Left renal pelvis (tissue), 4 donors: ENCODE measurements around the gene CERK. TPM values are rescaled to one million over a fixed set of nuclear protein-coding genes. Genes with fewer than 3 reads are reported as not detected.

ENCODE experiments used
- DNase-seq, 4 donors: peaks; one replicate each; pipeline ENCODE4 v3.0.0-alpha.2; 2013; ENCODE audit warnings: low read depth in 4 of 4, low spot score in 3 of 4
- polyA plus RNA-seq, 4 donors: library from polyadenylated mRNA; unstranded; fragments of 120-200 nt; gene quantifications; one replicate each; pipeline ENCODE4 v1.2.1, GENCODE V29; 2013; ENCODE audit not compliant: insufficient read length in 4 of 4

CERK gene
- polyA plus RNA-seq, 4 donors, result 48.8 to 56.6 (median 50.2) TPM

DNA sequence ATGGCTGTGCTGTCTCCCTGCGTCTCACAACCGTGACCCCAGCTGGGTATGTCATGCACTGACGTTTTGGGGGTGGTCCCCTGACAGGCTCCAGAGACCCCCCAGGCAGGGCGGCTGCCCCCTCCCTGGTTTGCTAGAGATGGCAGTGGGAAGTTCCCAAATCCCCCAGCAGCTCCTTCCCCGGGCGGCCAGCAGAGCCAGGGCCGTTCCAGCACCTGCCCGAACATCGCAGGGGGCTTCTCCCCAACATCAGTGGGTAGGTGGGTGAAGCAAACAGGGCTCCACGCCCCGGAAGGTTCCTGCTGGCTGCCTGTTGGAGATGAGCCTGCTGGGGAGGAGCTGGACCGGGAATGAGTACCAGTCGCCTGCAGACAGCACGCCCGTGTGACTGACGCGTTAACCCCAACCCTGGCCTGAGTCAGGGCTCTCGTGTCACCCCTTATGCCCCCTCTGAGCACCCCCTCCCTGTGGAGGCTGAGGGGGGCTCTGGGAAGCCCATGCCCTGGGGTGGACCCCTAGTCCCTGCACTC is 72.2 kb downstream of the CERK start:
- no peak for DNase-seq

DNA sequence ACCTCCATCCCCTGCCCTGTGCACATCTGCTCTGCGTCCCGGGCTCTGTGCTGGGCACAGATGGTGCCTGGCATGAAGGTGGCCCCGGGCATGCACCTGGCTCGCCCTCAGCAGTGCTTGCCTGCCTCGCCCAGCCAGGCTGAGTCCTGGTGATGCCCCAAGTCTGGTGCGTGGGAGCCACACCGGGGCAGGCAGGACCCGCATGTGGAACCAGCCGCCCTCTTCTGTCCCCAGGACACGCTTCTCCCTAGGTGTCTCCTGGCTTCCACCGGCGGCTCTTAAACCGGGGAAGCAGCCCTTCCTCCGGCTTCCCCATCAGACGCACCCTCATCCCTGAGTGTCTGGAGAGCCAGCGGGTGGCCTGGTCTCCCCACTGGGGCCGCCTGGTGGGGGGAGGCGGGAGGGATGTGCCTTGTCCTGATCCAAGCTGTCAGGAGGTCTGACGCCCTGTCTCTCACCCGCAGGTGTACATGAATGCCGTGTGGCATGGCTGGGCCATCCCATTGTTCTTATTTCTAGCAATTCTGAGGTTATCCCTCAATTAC is 72.8 kb downstream of the CERK start:
- no peak for DNase-seq

DNA sequence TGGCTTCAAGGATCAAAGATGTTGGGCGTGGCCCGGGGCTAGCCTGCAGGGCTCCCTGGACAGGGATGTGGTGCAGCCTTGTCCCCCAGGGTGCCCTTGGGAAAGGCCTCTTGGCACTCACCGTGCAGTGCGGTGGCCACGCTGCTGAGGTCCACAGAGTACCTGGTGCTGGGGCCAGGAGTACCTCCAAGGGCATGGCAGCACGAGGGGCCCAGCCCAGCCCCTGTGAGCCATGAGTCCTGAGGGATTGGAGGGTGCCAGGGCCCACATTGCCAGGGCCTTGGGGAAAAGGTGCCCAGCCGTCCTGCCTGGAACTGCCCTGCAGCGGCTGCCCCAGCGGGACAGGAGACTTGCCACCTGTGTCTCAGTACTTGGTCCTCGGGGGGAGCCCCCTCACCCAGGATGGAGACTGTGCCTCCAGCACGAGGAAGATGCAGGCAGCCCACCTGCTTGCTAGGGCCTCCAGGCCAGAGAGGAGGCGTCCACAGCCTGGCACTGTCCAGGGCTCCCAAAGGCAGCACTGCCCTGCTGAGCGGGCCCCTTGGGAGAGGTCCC is 73.7 kb downstream of the CERK start:
- DNase-seq, result no peak

DNA sequence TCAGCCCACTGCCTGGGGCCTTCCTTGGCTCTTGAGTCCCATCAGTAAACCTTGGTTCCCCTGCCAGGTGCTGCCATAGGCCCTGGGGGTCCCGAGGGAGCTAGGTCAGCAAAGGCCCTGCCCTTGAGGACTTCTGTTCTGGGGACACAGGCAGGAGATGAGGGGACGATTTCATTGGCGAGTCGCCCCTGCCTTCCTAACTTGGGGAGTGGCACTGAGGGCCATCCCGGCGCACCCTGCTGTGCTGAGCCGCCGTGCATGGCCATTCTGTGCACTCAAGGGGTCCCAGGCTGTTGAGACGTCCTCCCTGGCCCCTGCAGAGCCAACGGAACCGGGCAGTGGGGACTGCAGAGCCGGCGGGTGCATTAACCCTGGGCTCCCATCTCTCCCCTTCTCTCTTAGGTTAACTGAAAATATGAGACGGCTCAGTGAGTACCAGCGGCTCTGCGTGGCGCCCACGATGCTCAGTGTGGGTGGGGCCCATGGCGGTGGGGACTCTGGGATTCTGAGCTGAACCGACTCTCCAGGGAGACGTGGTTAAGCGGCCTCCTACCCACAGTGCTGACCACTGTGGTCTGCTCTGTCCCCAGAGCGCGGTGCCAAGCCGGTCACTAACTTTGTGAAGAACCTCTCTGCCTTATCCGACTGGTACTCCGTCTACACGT is 74.5 kb downstream of the CERK start:
- no peak for DNase-seq

DNA sequence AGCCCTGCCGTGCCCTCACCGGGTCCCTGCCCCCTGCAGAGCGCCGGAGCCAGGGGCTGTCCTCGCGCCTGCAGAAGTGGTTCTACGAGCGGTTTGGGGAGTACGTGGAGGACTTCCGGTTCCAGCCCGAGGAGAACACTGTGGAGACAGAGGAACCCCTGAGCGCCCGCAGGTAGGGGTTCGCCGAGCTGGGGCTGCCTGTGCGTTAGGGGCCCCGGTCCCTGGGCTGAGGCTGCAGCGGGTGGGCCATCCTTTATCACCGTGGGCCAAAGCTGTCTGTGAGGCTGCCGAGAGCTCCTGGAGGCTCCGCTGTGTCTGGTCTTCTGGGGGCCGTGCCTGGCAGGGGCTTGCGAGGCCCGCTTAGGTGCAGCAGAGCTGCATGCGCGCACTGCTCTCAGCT is 75.1 kb downstream of the CERK start:
- no peak for DNase-seq

DNA sequence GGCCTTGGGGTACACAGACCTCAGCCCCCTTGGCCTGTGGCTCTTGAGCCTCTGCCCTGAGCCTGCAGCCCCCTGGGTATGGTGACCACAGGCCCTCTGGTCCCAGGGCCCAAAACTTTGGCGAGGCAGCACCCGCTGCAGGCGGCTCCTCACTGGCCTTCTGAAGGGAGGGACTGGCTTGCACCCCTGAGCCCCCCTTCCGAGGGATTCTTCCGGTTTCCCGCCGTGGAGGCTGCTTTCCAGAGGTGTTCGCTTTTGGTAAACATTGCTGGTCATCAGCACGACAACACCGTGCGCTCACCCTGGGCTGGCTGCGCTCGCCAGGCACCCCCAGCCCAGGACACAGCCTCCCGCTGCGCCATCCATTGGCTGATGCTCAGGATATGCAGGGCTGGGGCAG is 75.8 kb downstream of the CERK start:
- DNase-seq, result no peak

DNA sequence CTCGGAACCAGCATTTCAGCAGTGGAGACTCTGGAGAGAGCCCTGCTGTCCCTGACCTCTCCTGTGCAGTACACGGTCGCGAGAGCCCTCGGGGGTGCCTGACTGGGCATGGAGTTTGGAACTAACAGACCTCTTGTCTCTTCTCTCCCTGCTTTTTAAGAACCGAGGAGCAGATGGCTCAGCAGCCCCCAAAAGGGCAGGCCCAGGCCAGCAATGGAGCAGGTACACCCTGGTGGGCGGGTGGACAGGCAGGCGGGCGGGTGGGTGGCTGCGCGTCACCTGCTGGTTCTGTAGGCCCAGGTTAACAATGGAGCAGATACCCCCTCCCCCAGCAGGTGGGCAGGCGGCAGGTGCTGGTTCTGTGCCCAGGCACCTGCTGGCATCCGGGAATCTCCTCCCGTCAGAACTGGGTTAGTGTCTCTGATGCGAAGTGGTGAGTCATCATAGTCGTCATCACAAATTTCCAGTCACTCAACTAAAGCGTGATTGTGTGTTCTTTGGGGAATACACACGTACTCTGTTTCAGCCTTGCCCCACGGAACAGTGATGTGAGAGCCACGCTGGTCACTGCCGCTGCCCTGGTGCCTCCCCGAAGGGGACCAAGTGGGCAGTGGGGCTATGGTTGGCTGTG is 76.7 kb downstream of the CERK start:
- DNase-seq, result no peak

DNA sequence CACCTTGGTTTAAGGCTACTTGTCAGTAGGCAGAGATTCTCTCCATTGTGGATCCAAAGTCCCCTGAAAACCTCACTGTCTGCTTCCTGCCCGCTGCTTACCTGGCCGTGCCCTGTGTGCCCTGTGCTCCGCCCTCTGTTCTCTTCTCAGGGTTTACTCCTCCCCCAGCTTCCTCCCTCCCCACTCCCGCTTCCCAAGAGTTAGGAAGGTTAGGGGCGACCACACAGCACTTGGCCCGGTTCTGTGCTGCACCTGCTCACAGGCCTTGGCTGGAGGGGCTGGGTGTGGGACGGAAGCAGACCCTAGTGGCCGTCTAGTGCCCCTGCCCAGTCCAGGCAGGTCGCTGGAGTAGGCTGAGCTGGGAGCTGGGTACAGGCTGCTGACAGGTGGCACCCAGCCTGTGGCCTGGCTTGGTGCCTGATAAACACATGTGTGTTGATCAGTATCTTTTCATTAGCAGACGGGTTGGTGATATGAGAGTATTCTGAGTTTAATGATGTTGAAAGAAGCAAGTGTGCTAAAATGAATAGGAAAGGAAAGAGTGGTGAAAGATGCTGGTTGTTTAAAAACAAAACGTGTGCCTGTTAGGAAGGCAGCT is 77.3 kb downstream of the CERK start:
- DNase-seq, result no peak

DNA sequence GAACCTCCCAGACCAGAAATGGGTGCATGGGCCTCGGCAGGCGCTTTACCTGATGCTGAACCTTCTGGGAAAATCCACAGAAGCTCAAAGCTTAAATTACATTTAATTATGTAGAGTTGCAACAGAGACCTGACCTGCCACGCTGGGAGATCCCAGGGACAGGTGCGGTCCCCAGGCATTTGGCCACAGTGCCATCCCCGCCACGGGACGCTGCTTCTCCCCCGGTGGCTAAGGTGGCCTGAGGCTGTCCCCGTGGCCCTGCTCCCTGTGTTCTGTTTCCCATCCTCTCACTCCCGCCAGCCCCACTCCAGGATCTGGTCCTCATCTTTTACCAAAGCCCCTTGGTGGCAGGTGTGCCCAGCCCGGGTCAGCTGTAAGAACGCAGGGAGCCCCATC is 78.3 kb downstream of the CERK start:
- no peak for DNase-seq

DNA sequence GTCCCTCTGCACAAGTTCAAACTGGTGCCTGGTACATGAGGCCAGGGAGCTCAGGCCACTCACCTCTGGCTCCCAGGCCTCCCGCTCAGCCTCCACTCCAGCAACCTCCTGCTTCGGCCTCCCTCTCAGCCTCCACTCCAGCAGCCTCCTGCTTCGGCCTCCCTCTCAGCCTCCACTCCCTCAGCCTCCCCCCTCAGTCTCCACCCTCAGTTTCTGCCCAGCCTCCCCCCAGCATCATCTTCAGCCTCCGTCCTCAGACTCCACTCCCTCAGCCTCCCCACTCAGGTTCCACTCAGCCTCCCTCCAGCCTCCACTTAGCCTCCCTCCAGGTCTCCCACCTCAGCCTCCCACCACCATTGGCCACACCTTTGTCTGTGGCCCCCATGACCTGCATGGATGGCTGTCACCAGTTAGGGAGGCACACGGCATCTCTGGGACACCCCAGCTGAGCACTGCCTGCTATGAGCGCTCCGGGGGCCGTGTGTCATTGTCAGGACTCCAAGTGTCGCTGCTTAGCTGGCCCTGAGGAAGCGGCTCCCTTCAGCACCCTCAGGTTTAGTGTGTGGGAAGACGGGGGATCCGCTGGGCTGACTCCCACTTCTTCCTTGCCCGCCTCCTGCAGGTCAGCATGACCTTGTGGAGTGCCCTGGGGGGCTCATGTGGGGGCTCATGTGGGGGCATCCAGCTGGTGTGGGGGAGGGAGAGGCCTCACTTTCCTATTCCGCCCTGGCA is 78.8 kb downstream of the CERK start:
- DNase-seq, result no peak

DNA sequence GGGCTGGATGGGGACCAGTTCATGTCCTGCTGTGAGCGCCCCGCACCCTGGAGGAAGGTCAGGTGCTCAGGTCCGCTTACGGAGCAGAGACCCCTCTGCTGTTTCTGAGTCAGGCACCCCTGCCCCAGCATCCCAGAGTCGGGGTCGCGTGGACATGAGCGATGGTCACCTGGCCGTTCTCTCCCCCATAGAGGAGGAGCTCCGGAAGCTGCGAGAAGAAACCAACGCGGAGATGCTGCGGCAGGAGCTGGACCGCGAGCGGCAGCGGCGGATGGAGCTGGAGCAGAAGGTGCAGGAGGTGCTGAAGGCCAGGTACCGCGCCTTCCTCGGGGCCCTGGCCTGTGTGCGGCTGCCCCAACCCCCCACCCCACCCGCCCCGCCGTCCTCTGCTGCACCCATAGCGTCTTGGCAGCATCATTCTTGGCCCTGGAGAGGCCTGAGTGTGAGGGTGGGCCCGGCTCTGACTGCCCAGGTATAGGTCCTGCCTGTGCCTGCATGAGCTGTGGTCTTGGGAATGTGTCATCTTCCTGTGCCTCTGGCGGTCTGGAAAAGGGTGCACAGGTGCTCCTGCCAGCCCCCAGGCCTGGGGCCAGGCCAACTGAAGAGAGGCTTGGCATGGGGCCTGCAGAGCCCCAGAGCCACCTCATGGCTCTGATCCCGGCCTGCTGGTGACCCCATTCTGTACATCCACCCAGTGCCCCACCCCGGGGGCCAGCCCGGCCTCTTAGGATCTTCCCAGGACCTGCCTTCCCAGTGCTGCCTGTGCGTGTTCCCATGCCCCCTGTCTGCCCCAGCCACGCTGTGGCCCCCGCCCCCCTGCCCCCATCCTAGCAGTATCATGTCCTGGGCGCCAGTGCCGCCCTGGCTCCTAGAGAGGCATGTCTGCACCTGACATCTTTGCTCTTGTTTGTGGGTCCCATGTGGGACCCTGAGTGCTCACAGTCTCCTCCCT is 79.8 kb downstream of the CERK start:
- DNase-seq, result no peak

DNA sequence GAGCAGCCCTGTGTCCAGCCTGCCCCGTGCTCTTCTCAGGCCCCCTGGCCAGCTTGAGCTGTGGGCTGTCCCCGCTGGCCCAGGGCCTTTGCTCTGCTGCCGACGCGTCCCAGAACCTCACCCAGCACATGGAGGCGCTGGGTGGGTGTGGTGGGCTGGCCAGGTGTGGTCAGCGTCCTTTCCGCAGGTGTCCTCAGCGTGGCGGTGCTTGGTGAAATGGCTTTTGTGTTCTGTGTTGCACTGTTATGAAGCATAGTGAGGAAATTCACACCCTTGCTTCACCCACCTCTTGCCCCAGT is 80.4 kb downstream of the CERK start:
- DNase-seq, result no peak

DNA sequence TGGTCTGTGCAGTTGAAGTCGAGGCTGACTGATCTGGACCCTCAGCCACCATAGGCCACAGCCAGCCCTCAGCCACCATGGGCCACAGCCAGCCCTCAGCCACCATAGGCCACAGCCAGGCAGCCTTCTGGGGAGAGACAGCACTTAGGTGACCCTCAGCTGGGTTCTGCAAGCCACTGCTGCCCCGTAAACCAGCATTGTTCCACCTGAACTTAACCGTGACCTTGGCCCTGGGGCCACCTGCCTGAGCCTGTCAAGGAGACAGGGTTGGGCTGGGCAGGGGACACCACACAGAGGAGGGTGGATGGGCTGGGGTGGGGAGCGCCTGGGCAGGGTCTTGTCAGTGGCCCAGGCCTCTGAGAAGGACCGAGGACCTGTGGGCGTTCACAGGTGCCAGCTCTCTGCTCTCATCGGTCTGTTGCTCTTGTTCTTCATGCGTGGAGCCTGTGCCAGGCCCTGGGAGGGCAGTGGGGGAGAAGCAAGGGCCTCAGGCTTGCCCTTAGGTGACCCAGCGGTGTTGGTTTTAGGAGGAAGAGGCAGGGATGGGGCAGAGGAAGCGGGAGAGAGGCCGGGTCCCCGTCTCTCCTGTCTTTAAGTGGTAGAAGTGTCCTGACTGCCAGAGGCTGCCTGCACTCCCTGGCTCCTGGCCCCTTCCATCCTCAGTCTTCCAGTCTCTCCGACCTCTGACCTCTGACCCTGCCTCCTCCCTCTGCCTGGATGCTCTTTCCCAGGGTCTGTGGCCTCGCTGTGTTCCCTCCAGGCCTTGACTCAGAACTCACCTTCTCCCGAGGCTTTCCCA is 81.0 kb downstream of the CERK start:
- DNase-seq, result no peak

DNA sequence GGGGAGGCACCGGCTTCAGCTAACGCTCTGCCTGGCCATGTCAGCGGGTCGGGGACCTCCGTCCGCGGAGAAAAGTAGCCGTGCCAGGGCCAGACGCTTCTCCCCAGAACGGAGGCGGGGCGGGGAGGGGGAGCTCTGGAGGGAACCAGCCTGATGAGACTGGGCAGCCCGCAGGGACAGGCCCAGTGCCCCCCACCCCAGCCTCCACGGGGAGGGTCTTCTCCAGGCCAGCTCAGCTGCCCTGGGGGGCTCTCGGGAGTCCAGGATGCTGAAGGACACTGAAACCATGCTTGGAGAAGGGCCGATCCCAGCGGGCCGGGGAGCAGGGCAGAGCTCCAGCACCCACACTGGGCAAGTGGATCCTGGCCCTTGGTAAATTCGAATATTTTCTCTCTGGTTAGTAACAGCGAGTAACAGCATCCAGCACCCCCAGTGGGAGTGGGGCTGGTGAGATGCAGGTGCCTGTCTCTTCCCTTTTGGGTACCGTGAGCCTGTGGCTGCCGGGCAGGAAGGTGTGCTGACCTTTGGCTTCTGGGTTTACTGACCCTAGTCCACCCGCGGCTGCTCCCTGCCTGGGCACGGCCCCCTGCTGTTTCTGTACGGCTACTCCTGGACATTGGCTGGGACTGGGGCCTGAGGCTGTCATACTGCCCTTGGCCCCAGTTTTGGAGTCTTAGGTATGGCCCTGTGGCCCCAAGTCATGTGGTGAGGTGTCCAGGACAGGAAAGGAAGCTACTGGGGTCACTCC is 82.0 kb downstream of the CERK start:
- no peak for DNase-seq

DNA sequence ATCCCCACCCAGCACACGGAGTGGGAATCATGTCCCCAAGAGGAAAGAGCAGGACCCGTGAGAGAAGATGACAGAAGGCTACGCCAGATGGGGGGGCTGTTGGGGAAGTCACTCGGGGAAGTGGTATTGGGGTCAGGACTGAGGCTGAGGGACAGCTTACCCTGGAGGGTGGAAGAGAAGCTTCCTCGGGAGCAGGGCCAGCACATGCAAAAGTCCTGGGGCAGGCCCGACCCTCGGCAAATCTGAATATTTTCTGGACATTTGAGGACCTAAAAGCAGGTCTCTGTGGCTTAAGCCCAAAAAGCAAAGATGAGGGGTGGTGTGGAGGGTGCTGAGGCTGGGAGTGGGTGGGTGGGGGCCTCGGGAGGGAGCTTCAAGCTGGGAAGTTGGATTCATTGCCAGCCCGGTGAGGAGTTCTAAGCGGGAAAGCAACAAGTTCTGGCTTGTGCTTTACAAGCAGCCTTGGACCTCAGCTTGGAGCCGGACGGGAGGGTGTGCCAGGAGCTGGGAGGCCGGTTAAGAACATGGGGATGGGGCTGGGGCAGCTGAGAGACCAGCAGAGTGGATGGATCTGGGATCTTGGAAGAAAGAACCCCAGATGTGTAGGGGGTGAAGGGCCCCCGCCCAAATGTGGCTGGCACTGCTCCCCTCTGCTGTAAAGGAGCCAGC is 83.0 kb downstream of the CERK start:
- DNase-seq, result no peak

DNA sequence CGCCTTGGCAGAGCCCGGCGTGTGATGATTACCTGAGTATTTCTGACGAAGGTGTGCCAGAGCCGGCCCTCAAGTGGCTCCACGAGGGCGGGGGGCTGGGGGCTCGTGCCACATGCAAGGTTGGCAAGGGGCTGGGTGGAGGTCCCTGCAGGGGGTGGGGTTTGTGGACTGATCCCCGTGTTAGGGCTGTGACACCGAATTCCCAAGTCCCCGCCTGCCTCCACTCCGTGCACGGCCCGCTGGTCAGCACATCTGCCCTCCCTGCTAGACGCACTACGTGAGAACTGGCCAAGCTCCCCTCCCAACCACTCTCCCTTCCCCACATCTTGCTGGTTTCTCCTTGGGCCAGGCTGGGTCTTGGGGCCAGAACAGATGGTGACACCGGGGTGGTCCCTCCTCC is 83.6 kb downstream of the CERK start:
- no peak for DNase-seq

DNA sequence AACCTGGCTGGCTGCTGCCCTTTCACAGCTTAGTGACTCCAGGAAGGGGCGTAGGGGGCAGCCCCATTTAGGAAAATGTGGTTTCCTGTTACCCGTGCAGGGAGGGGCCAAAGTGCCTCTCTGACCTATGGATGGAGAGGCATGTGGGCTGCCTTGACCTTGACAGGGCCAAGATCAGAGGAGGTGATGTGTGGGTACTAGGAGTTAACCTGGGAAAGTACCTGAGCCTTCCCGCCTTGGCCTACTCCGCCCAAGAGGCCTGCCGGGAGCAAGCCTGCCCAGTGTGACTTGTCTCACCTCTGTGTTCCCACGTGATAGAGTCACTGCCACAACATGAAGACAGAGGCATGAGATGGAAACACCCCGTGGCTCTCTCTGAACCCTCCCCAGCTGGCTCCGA is 84.5 kb downstream of the CERK start:
- no peak for DNase-seq

DNA sequence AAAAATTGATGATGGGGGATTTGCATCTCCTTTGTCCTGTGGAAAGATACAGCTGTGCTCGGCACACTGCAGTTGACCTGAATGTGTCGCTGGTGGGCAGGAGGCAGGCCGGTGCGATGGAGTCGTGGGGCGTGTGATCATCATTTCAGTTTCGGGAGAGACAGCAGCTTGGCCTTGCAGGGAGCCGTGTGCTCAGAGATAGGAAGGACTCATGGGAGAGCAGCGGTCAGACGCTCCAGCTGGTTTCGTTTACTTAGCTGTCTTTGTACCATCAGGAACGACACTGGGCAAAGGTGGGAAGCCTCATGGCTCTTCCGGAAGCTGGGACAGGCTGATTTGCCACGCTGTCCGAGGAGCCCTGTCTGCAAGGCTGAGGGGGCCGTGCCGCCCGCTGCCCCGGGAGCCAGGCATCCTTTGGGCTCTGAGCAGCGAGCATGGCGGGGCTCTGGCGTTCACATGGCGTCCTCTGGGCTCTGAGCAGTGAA is 85.2 kb downstream of the CERK start:
- no peak for DNase-seq
